PC-3 (cell line): Measurements from ENCODE around the gene RHBDD3. TPM values are rescaled to one million over a fixed set of nuclear protein-coding genes. Genes with fewer than 3 reads are reported as not detected.

Experiments
- ATAC-seq: fragments of 200-7000 bp; cut with Tn5 transposase; 2 replicates; pipeline ENCODE4 v1.9.1; 2020; ENCODE audit warnings: mild to moderate bottlenecking, moderate library complexity
- BruUV-seq: library from RNA; stranded (reverse); fragments of 400-500 nt; replicated peaks from 2 replicates; lab custom pipeline; 2021; lab: Mats Ljungman, UMichigan
- CTCF ChIA-PET: fragments of 300-600 bp; sonication (Branson Sonifier 250); formaldehyde crosslinking; loops from one replicate; lab custom pipeline; 2022; ENCODE audit warnings: antibody characterized with exemption; lab: Charles Lee
- POLR2A ChIA-PET: fragments of 300-600 bp; sonication (Branson Sonifier 250); formaldehyde crosslinking; loops from one replicate; lab custom pipeline; 2022; ENCODE audit warnings: antibody characterized with exemption; ENCODE audit not compliant: unreplicated experiment; lab: Charles Lee
- DNase-seq: peaks from one replicate; pipeline ENCODE4 v3.0.0-alpha.2; 2015
- H2AFZ ChIP-seq: fragments of 300-600 bp; sonication (generic); 2 replicates; pipeline ENCODE4 v1.6.0; 2016; ENCODE audit warnings: antibody characterized with exemption, low read length
- H3F3A ChIP-seq: fragments of 300-600 bp; sonication (generic); one replicate; pipeline ENCODE4 v1.6.0; 2017; ENCODE audit warnings: antibody characterized with exemption, low read length, control low read depth, mild to moderate bottlenecking; ENCODE audit not compliant: unreplicated experiment
- H3K27ac ChIP-seq: fragments of 300-600 bp; sonication (generic); 2 replicates; pipeline ENCODE4 v1.5.1; 2016; ENCODE audit warnings: mild to moderate bottlenecking, low read length
- H3K27me3 ChIP-seq: fragments of 300-600 bp; sonication (generic); 2 replicates; pipeline ENCODE4 v1.6.1; 2016; ENCODE audit warnings: low read length, mixed read lengths
- H3K36me3 ChIP-seq: fragments of 300-600 bp; sonication (generic); 2 replicates; pipeline ENCODE4 v1.6.1; 2016; ENCODE audit warnings: low read depth, mixed run types, low read length, mixed read lengths
- H3K4me1 ChIP-seq: fragments of 300-600 bp; sonication (generic); 2 replicates; pipeline ENCODE4 v1.5.1; 2016; ENCODE audit warnings: low read length; ENCODE audit not compliant: insufficient read depth
- H3K4me2 ChIP-seq: fragments of 300-600 bp; sonication (generic); 2 replicates; pipeline ENCODE4 v1.6.0; 2016; ENCODE audit warnings: low read length
- H3K4me3 ChIP-seq: fragments of 300-600 bp; sonication (generic); 2 replicates; pipeline ENCODE4 v1.5.1; 2016; ENCODE audit warnings: mild to moderate bottlenecking, low read length, mixed read lengths
- H3K79me2 ChIP-seq: fragments of 300-600 bp; sonication (generic); 2 replicates; pipeline ENCODE4 v1.6.1; 2017; ENCODE audit warnings: low read length, mixed read lengths
- H3K9ac ChIP-seq: fragments of 300-600 bp; sonication (generic); 2 replicates; pipeline ENCODE4 v1.6.0; 2016; ENCODE audit warnings: mild to moderate bottlenecking, low read length
- H3K9me2 ChIP-seq: fragments of 300-600 bp; sonication (generic); replicated peaks from 2 replicates; pipeline ENCODE4 v1.6.1; 2016; ENCODE audit warnings: mixed run types, low read length, mixed read lengths
- H3K9me3 ChIP-seq: fragments of 300-600 bp; sonication (generic); 2 replicates; pipeline ENCODE4 v1.6.1; 2016; ENCODE audit warnings: low read length, mixed read lengths
- H4K20me1 ChIP-seq: fragments of 300-600 bp; sonication (generic); 2 replicates; pipeline ENCODE4 v1.6.1; 2016; ENCODE audit warnings: low read length, mixed read lengths
- EZH2 ChIP-seq: fragments of 300-600 bp; sonication (generic); IDR thresholded peaks from one replicate; pipeline ENCODE4 v1.6.1; 2017; ENCODE audit warnings: antibody characterized with exemption, mild to moderate bottlenecking, low read length; ENCODE audit not compliant: unreplicated experiment
- EZH2phosphoT487 ChIP-seq: fragments of 300-600 bp; sonication (generic); IDR thresholded peaks from 2 replicates; pipeline ENCODE4 v1.6.1; 2018; ENCODE audit warnings: mild to moderate bottlenecking, antibody characterized with exemption, low read length, borderline replicate concordance
- intact Hi-C: fragments of 100-400 bp; cut with micrococcal nuclease; formaldehyde crosslinking; loops from 2 replicates; pipeline ENCODE4 v1.9.0; 2023
- total RNA-seq: library from RNA; depleted of rRNA; stranded (reverse); fragments of >200 nt; gene quantifications from 2 replicates; pipeline ENCODE4 v1.2.3, GENCODE V29; 2014
- TF ChIP-seq, protein P1 (sequence below): fragments of 300-600 bp; sonication (generic); conservative IDR thresholded peaks from 2 replicates; pipeline ENCODE4 v1.5.1; 2017; ENCODE audit warnings: antibody characterized with exemption, low read depth, mild to moderate bottlenecking, low read length

The RHBDD3 gene
- total RNA-seq, 1 experiment from 2014 or later, result 23.7 TPM

DNA sequence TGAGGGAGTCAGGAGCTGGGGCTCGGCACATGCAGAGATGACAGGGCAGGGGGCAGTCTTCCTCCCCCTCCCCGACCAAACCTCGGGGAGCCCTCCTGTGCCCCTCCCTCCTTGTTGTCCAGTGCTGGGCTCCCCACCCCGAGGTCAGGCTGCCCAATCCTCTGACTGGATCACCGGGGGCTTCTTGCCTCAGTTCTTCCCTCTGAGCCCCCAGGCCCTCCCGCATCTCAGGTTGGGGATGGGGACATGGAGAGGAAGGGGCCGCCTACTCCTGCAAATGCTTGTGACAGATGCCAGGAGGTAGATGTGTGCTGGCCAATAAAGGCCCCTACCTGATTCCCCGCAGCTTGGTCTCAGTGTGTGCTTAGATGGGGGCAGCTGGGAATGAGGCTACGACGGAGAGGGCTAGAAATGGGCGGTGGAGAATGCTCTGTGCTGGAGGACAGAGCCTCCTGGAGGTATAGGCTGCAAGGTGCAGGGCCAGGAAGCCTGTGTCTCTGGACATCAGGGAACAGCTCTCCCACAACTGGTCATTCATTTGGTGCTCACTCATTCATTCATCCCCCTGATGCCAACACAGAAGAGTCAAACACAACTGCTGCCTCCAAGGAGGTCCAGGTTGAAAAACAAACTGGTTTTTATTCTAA is 8.4 kb downstream of the RHBDD3 start:
- BruUV-seq, result no TSS peak
- ChIA-PET POLR2A (no interaction called here), CTCF (no interaction called here)
- no peaks in the 10 kb centered on the region for H3K36me3 ChIP-seq
- no peak overlapping the region for H3K9ac ChIP-seq
- no peak overlapping the region for H2AFZ ChIP-seq
- H3K27ac ChIP-seq, result no peak overlapping the region
- no peaks in the 10 kb centered on the region for H3K9me3 ChIP-seq
- no peak for TF ChIP-seq EZH2
- TF ChIP-seq, protein P1, sequence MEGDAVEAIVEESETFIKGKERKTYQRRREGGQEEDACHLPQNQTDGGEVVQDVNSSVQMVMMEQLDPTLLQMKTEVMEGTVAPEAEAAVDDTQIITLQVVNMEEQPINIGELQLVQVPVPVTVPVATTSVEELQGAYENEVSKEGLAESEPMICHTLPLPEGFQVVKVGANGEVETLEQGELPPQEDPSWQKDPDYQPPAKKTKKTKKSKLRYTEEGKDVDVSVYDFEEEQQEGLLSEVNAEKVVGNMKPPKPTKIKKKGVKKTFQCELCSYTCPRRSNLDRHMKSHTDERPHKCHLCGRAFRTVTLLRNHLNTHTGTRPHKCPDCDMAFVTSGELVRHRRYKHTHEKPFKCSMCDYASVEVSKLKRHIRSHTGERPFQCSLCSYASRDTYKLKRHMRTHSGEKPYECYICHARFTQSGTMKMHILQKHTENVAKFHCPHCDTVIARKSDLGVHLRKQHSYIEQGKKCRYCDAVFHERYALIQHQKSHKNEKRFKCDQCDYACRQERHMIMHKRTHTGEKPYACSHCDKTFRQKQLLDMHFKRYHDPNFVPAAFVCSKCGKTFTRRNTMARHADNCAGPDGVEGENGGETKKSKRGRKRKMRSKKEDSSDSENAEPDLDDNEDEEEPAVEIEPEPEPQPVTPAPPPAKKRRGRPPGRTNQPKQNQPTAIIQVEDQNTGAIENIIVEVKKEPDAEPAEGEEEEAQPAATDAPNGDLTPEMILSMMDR, result 0 out of 2 replicates have a peak, but pooled peaks have one; percentile 22
- TF ChIP-seq EZH2phosphoT487, result no peak
- H3K4me3 ChIP-seq, result no peak overlapping the region
- H3F3A ChIP-seq, result no peaks in the 10 kb centered on the region
- H3K27me3 ChIP-seq, result no peaks in the 10 kb centered on the region
- no peaks in the 10 kb centered on the region for H3K9me2 ChIP-seq
- no peaks in the 10 kb centered on the region for H3K79me2 ChIP-seq
- intact Hi-C loops, result no loop called here
- H3K4me1 ChIP-seq, result no peaks in the 10 kb centered on the region
- DNase-seq, result no peak
- H3K4me2 ChIP-seq, result no peak overlapping the region
- ATAC-seq, result peak; percentile 64
- H4K20me1 ChIP-seq, result no peaks in the 10 kb centered on the region

- DNase-seq, result no peak
- Histone ChIP-seq H3K9me3 (no peaks in the 10 kb centered on the region), H3K27me3 (no peaks in the 10 kb centered on the region), H3K4me3 (no peak overlapping the region), H3K4me2 (no peak overlapping the region), H4K20me1 (no peaks in the 10 kb centered on the region), H3F3A (no peaks in the 10 kb centered on the region), H3K79me2 (no peaks in the 10 kb centered on the region), H3K36me3 (no peaks in the 10 kb centered on the region), H2AFZ (no peak overlapping the region), H3K9me2 (no peaks in the 10 kb centered on the region), H3K4me1 (no peaks in the 10 kb centered on the region), H3K9ac (no peak overlapping the region), H3K27ac (no peak overlapping the region)
- BruUV-seq, result no TSS peak
- POLR2A ChIA-PET, result no interaction called here
- no peak for ATAC-seq
- CTCF ChIA-PET, result no interaction called here
- TF ChIP-seq EZH2phosphoT487 (no peak), EZH2 (no peak)
- TF ChIP-seq, protein P1, result no peak
- intact Hi-C loops, result no loop called here
Observed at GRCh38 chr22:29258407-29259252, 9.2 kb downstream of the RHBDD3 start.

- Histone ChIP-seq H3K4me1 (no peaks in the 10 kb centered on the region), H2AFZ (no peak overlapping the region), H3K79me2 (no peaks in the 10 kb centered on the region), H3K27me3 (no peaks in the 10 kb centered on the region), H3K9me2 (no peaks in the 10 kb centered on the region), H3K27ac (no peak overlapping the region), H3K4me3 (no peak overlapping the region), H3F3A (no peaks in the 10 kb centered on the region), H3K4me2 (no peak overlapping the region), H4K20me1 (no peaks in the 10 kb centered on the region), H3K9ac (no peak overlapping the region), H3K36me3 (no peaks in the 10 kb centered on the region), H3K9me3 (no peaks in the 10 kb centered on the region)
- ChIA-PET POLR2A (no interaction called here), CTCF (no interaction called here)
- ATAC-seq, result no peak
- intact Hi-C loops, result no loop called here
- BruUV-seq, result no TSS peak
- TF ChIP-seq EZH2phosphoT487 (no peak), EZH2 (no peak)
- TF ChIP-seq, protein P1, result no peak
- no peak for DNase-seq
Observed at GRCh38 chr22:29257751-29258181, 10.0 kb downstream of the RHBDD3 start.
